ENCODE measurements around the gene GRK5. TPM values are rescaled to one million over a fixed set of nuclear protein-coding genes. Genes with fewer than 3 reads are reported as not detected.

The GRK5 gene
- total RNA-seq, 1 experiment from 2014 or later = 1.2 TPM

GRCh38 chr10:119414081-119414611 lies 206.8 kb downstream of the GRK5 start:
- no peaks in the 10 kb centered on the region for H3K9me3 Mint-ChIP-seq
- Histone ChIP-seq H2BK120ac (ENCODE audit: low read depth, low read length, poor library complexity, severe bottlenecking) (no peak overlapping the region), H3T11ph (ENCODE audit: low read length) (no peak overlapping the region), H3K9me3 (ENCODE audit: control insufficient read depth, low read depth, low read length) (no peaks in the 10 kb centered on the region), H3K27me3 (ENCODE audit: insufficient read depth, low read length) (no peaks in the 10 kb centered on the region), H2BK20ac (ENCODE audit: low read depth, low read length, poor library complexity, severe bottlenecking) (no peak overlapping the region), H3K79me1 (ENCODE audit: insufficient read depth, low read depth, low read length, poor library complexity, severe bottlenecking) (no peaks in the 10 kb centered on the region), H3K18ac (ENCODE audit: insufficient read length, low read depth, low read length) (peak overlapping the region; percentile 29), H4K91ac (ENCODE audit: insufficient read length, low read depth, low read length) (no peak overlapping the region), H4K20me1 (ENCODE audit: control insufficient read depth, insufficient read depth, insufficient read length) (no peaks in the 10 kb centered on the region), H3K14ac (ENCODE audit: insufficient read depth, low read length) (no peak overlapping the region; the same call in 1 of the 2 replicates), H2BK15ac (ENCODE audit: low read depth, low read length) (no peak overlapping the region), H3K4me2 (ENCODE audit: insufficient read depth, insufficient read length, low read length) (no peak overlapping the region), H3K4me1 (ENCODE audit: insufficient read depth, low read length) (no peaks in the 10 kb centered on the region), H3K9ac (ENCODE audit: extremely low read depth, insufficient read length, low read length) (no peak overlapping the region), H3K23me2 (ENCODE audit: insufficient read length, low read depth, low read length, poor library complexity, severe bottlenecking) (no peaks in the 10 kb centered on the region), H3K4ac (ENCODE audit: low read depth, low read length) (no peak overlapping the region), H2BK5ac (ENCODE audit: insufficient read length, low read length) (no peak overlapping the region), H2AK5ac (ENCODE audit: insufficient read length, low read length) (no peak overlapping the region), H3K27ac (ENCODE audit: insufficient read length, low read depth, low read length) (no peak overlapping the region), H2AFZ (ENCODE audit: low read length) (no peak overlapping the region), H3K23ac (ENCODE audit: insufficient read length, low read depth, low read length) (no peak overlapping the region), H4K8ac (replicated peaks; ENCODE audit: insufficient read length, low read depth, low read length) (no peak overlapping the region), H4K5ac (ENCODE audit: insufficient read length, low read depth, low read length) (no peak overlapping the region), H3K79me2 (ENCODE audit: insufficient read depth, low read length) (no peaks in the 10 kb centered on the region), H2BK12ac (ENCODE audit: insufficient read length, low read depth, low read length) (no peak overlapping the region), H3K56ac (ENCODE audit: insufficient read length, low read depth, low read length) (no peak overlapping the region)
- TF ChIP-seq, protein P1, sequence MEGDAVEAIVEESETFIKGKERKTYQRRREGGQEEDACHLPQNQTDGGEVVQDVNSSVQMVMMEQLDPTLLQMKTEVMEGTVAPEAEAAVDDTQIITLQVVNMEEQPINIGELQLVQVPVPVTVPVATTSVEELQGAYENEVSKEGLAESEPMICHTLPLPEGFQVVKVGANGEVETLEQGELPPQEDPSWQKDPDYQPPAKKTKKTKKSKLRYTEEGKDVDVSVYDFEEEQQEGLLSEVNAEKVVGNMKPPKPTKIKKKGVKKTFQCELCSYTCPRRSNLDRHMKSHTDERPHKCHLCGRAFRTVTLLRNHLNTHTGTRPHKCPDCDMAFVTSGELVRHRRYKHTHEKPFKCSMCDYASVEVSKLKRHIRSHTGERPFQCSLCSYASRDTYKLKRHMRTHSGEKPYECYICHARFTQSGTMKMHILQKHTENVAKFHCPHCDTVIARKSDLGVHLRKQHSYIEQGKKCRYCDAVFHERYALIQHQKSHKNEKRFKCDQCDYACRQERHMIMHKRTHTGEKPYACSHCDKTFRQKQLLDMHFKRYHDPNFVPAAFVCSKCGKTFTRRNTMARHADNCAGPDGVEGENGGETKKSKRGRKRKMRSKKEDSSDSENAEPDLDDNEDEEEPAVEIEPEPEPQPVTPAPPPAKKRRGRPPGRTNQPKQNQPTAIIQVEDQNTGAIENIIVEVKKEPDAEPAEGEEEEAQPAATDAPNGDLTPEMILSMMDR (conservative IDR thresholded peaks at IDR 0.05) = no peak
- peaks cover 4% of the 10 kb centered on the region for H3K27me3 Mint-ChIP-seq (ENCODE audit: low read depth)
- WGBS (ENCODE audit: extremely low coverage, insufficient read length, low lambda C conversion rate) = no CpG with 5 or more reads among the region's 10 CpGs
- H3K27ac Mint-ChIP-seq = peak overlapping the region in 1 of 3 experiments; percentile 27; a peak in 1 of 7 replicates
- peaks cover 9 to 15% of the 10 kb centered on the region in 2 experiments for H3K4me1 Mint-ChIP-seq
- H3K4me3 Mint-ChIP-seq = no peak overlapping the region; a peak in 1 of 5 replicates
- H3K36me3 Mint-ChIP-seq (ENCODE audit: insufficient read depth in 1 of 3, low read depth in 3 of 3) = no peaks in the 10 kb centered on the region
- DNase-seq = no peak

Measured in H9 (cell line).